H1 (cell line): ENCODE measurements around the gene KRT23. TPM values are rescaled to one million over a fixed set of nuclear protein-coding genes. Genes with fewer than 3 reads are reported as not detected.

Experiments
- TBP ChIP-seq: IDR thresholded peaks from 2 replicates; pipeline ENCODE4 v1.6.1; 2011; ENCODE audit warnings: low read depth, low read length, improper control_type of control experiment
- polyA plus RNA-seq, 7 experiments: library from polyadenylated mRNA; depleted of rRNA in 3 of 7; stranded (reverse) in 5 of 7; unstranded in 2 of 7; fragments of >200 nt in 5 of 7; fragments of 200-250 nt in 2 of 7; gene quantifications; 1 replicate in 5 of 7; 2 replicates in 1 of 7; 4 replicates in 1 of 7; pipeline versions ENCODE4 v1.2.1 to v1.2.3, GENCODE V29; 2011 to 2013; ENCODE audit warnings: missing spikeins in 2 of 7, mixed read lengths in 2 of 7
- total RNA-seq: library from RNA; stranded (reverse); fragmentation: NEBNext Ultra II Directional; extraction: Animal tissue kit (Norgen Biotek cat#: 25700); gene quantifications from 2 replicates; pipeline ENCODE4 v1.2.1, GENCODE V29; 2021

KRT23 gene
- total and polyA plus RNA-seq, 2 of the 8 experiments (the other 6 are each of a cell fraction or from before 2014, with no cell fraction given), result not detected

DNA sequence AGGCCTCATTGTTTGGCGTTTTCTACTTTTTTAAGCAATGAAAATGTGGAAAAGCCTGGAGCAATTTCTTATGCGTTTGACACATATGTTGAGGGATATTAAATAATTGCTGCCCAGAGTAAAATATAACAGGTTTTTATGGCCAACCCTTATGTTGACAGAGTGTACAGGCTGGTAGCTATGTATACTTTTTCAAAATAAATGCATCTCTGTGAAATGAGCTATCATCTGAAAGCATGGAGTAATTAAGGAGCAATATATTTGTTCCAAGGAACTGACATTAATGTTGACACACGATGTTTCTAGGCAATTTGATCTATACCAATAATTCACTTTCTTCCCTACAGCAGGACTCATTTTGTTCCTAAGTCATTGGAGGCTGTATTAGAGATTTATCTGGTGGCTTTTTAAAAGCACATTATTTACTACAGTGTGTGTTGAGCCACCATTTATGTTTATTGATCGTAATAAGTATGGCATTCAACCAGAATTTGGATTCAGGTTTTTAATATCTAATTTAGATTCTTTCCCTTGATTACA, 40.5 kb downstream of the KRT23 start (continued):
- TF ChIP-seq TBP, result no peak
